Measurements from ENCODE around the gene GSDMA.

Gene GSDMA

GRCh38 chr17:39950871-39951348 is 11.9 kb upstream of the GSDMA start:
- Histone ChIP-seq H3K4me3 (ENCODE audit: low read length) (no peak overlapping the region), H3K36me3 (ENCODE audit: control insufficient read depth, insufficient read depth, low read length, severe bottlenecking) (no peaks in the 10 kb centered on the region), H3K27me3 (replicated peaks; ENCODE audit: control insufficient read depth, insufficient read depth, low read length) (no peaks in the 10 kb centered on the region), H3K9me3 (ENCODE audit: control insufficient read depth, low read length) (no peaks in the 10 kb centered on the region), H3K4me1 (ENCODE audit: control insufficient read depth, insufficient read depth, low read length) (peaks cover 15% of the 10 kb centered on the region), H3K9ac (ENCODE audit: low read length) (no peak overlapping the region)
- no peak for DNase-seq (ENCODE audit: low read depth)

- Histone ChIP-seq H3K9me3 (ENCODE audit: control insufficient read depth, low read length) (no peaks in the 10 kb centered on the region), H3K27me3 (replicated peaks; ENCODE audit: control insufficient read depth, insufficient read depth, low read length) (no peaks in the 10 kb centered on the region), H3K9ac (ENCODE audit: low read length) (peak overlapping the region; percentile 65), H3K4me3 (ENCODE audit: low read length) (peak overlapping the region; percentile 75), H3K4me1 (ENCODE audit: control insufficient read depth, insufficient read depth, low read length) (peaks cover 15% of the 10 kb centered on the region), H3K36me3 (ENCODE audit: control insufficient read depth, insufficient read depth, low read length, severe bottlenecking) (no peaks in the 10 kb centered on the region)
- DNase-seq (ENCODE audit: low read depth): no peak
Observed at GRCh38 chr17:39951924-39952679, 10.7 kb upstream of the GSDMA start.

GRCh38 chr17:39952680-39953470 is 9.9 kb upstream of the GSDMA start:
- no peaks in the 10 kb centered on the region for H3K27me3 ChIP-seq (replicated peaks; ENCODE audit: control insufficient read depth, insufficient read depth, low read length)
- DNase-seq (ENCODE audit: low read depth): peak; percentile 98
- H3K9ac ChIP-seq (ENCODE audit: low read length): peak overlapping the region; percentile 65
- no peaks in the 10 kb centered on the region for H3K9me3 ChIP-seq (ENCODE audit: control insufficient read depth, low read length)
- H3K4me3 ChIP-seq (ENCODE audit: low read length): peak overlapping the region; percentile 75
- H3K4me1 ChIP-seq (ENCODE audit: control insufficient read depth, insufficient read depth, low read length): peaks cover 15% of the 10 kb centered on the region
- H3K36me3 ChIP-seq (ENCODE audit: control insufficient read depth, insufficient read depth, low read length, severe bottlenecking): no peaks in the 10 kb centered on the region

GRCh38 chr17:39953471-39953888 is 9.3 kb upstream of the GSDMA start:
- no peak for DNase-seq (ENCODE audit: low read depth)
- Histone ChIP-seq H3K4me1 (ENCODE audit: control insufficient read depth, insufficient read depth, low read length) (peaks cover 15% of the 10 kb centered on the region), H3K4me3 (ENCODE audit: low read length) (peak overlapping the region; percentile 64), H3K27me3 (replicated peaks; ENCODE audit: control insufficient read depth, insufficient read depth, low read length) (no peaks in the 10 kb centered on the region), H3K9ac (ENCODE audit: low read length) (peak overlapping the region; percentile 32), H3K36me3 (ENCODE audit: control insufficient read depth, insufficient read depth, low read length, severe bottlenecking) (no peaks in the 10 kb centered on the region), H3K9me3 (ENCODE audit: control insufficient read depth, low read length) (no peaks in the 10 kb centered on the region)

GRCh38 chr17:39954876-39955275 is 7.9 kb upstream of the GSDMA start:
- Histone ChIP-seq H3K4me1 (ENCODE audit: control insufficient read depth, insufficient read depth, low read length) (peaks cover 15% of the 10 kb centered on the region), H3K27me3 (replicated peaks; ENCODE audit: control insufficient read depth, insufficient read depth, low read length) (no peaks in the 10 kb centered on the region), H3K36me3 (ENCODE audit: control insufficient read depth, insufficient read depth, low read length, severe bottlenecking) (no peaks in the 10 kb centered on the region), H3K9me3 (ENCODE audit: control insufficient read depth, low read length) (no peaks in the 10 kb centered on the region), H3K4me3 (ENCODE audit: low read length) (no peak overlapping the region), H3K9ac (ENCODE audit: low read length) (no peak overlapping the region)
- no peak for DNase-seq (ENCODE audit: low read depth)

GRCh38 chr17:39955726-39956225 is 7.0 kb upstream of the GSDMA start:
- H3K4me1 ChIP-seq (ENCODE audit: control insufficient read depth, insufficient read depth, low read length): peaks cover 10% of the 10 kb centered on the region
- H3K9ac ChIP-seq (ENCODE audit: low read length): no peak overlapping the region
- no peaks in the 10 kb centered on the region for H3K36me3 ChIP-seq (ENCODE audit: control insufficient read depth, insufficient read depth, low read length, severe bottlenecking)
- no peaks in the 10 kb centered on the region for H3K9me3 ChIP-seq (ENCODE audit: control insufficient read depth, low read length)
- DNase-seq (ENCODE audit: low read depth): no peak
- H3K27me3 ChIP-seq (replicated peaks; ENCODE audit: control insufficient read depth, insufficient read depth, low read length): no peaks in the 10 kb centered on the region
- H3K4me3 ChIP-seq (ENCODE audit: low read length): no peak overlapping the region

GRCh38 chr17:39960524-39961041 is 2.2 kb upstream of the GSDMA start:
- Histone ChIP-seq H3K27me3 (replicated peaks; ENCODE audit: control insufficient read depth, insufficient read depth, low read length) (no peaks in the 10 kb centered on the region), H3K4me1 (ENCODE audit: control insufficient read depth, insufficient read depth, low read length) (no peaks in the 10 kb centered on the region), H3K9ac (ENCODE audit: low read length) (no peak overlapping the region), H3K4me3 (ENCODE audit: low read length) (no peak overlapping the region), H3K36me3 (ENCODE audit: control insufficient read depth, insufficient read depth, low read length, severe bottlenecking) (no peaks in the 10 kb centered on the region), H3K9me3 (ENCODE audit: control insufficient read depth, low read length) (no peaks in the 10 kb centered on the region)
- DNase-seq (ENCODE audit: low read depth): no peak

- H3K27me3 ChIP-seq (replicated peaks; ENCODE audit: control insufficient read depth, insufficient read depth, low read length): no peaks in the 10 kb centered on the region
- DNase-seq (ENCODE audit: low read depth): no peak
- no peaks in the 10 kb centered on the region for H3K9me3 ChIP-seq (ENCODE audit: control insufficient read depth, low read length)
- H3K4me1 ChIP-seq (ENCODE audit: control insufficient read depth, insufficient read depth, low read length): no peaks in the 10 kb centered on the region
- no peaks in the 10 kb centered on the region for H3K36me3 ChIP-seq (ENCODE audit: control insufficient read depth, insufficient read depth, low read length, severe bottlenecking)
- H3K4me3 ChIP-seq (ENCODE audit: low read length): no peak overlapping the region
- no peak overlapping the region for H3K9ac ChIP-seq (ENCODE audit: low read length)
Observed at GRCh38 chr17:39963829-39964228, 1.0 kb downstream of the GSDMA start.

- Histone ChIP-seq H3K27me3 (replicated peaks; ENCODE audit: control insufficient read depth, insufficient read depth, low read length) (no peaks in the 10 kb centered on the region), H3K9ac (ENCODE audit: low read length) (no peak overlapping the region), H3K9me3 (ENCODE audit: control insufficient read depth, low read length) (no peaks in the 10 kb centered on the region), H3K4me3 (ENCODE audit: low read length) (no peak overlapping the region), H3K36me3 (ENCODE audit: control insufficient read depth, insufficient read depth, low read length, severe bottlenecking) (no peaks in the 10 kb centered on the region), H3K4me1 (ENCODE audit: control insufficient read depth, insufficient read depth, low read length) (no peaks in the 10 kb centered on the region)
- DNase-seq (ENCODE audit: low read depth): peak; percentile 13
Observed at GRCh38 chr17:39965017-39965699, 2.4 kb downstream of the GSDMA start.

GRCh38 chr17:39966771-39967170 is 4.0 kb downstream of the GSDMA start:
- Histone ChIP-seq H3K4me3 (ENCODE audit: low read length) (no peak overlapping the region), H3K27me3 (replicated peaks; ENCODE audit: control insufficient read depth, insufficient read depth, low read length) (no peaks in the 10 kb centered on the region)
- no peak for DNase-seq (ENCODE audit: low read depth)

GRCh38 chr17:39968761-39969160 is 6.0 kb downstream of the GSDMA start:
- H3K4me1 ChIP-seq (ENCODE audit: control insufficient read depth, insufficient read depth, low read length): peaks cover 8% of the 10 kb centered on the region
- no peaks in the 10 kb centered on the region for H3K36me3 ChIP-seq (ENCODE audit: control insufficient read depth, insufficient read depth, low read length, severe bottlenecking)
- no peaks in the 10 kb centered on the region for H3K27me3 ChIP-seq (replicated peaks; ENCODE audit: control insufficient read depth, insufficient read depth, low read length)
- no peak overlapping the region for H3K4me3 ChIP-seq (ENCODE audit: low read length)
- H3K9ac ChIP-seq (ENCODE audit: low read length): no peak overlapping the region
- DNase-seq (ENCODE audit: low read depth): no peak
- H3K9me3 ChIP-seq (ENCODE audit: control insufficient read depth, low read length): no peaks in the 10 kb centered on the region

More at GRCh38 chr17:39966771-39967170, 4.0 kb downstream of the GSDMA start:
- Histone ChIP-seq H3K9me3 (ENCODE audit: control insufficient read depth, low read length) (no peaks in the 10 kb centered on the region), H3K4me1 (ENCODE audit: control insufficient read depth, insufficient read depth, low read length) (no peaks in the 10 kb centered on the region), H3K36me3 (ENCODE audit: control insufficient read depth, insufficient read depth, low read length, severe bottlenecking) (no peaks in the 10 kb centered on the region), H3K9ac (ENCODE audit: low read length) (no peak overlapping the region)

Data from adipocyte (in vitro differentiated cells).